Stimulated activated CD4-positive, alpha-beta T cell treated with anti-CD3 and anti-CD28 coated beads, Interleukin-15, amount 100 ng/mL, for 1 hour (primary cell): ENCODE results near the gene STX11.

Source experiments
- DNase-seq, 2 donors: peaks; one replicate each; pipeline ENCODE4 v3.0.0-alpha.2; 2020; ENCODE audit warnings: low read depth in 1 of 2, low spot score in 1 of 2

Gene STX11

GRCh38 chr6:144141470-144141869 lies 8.8 kb upstream of the STX11 start:
- DNase-seq, result no peak

- no peak for DNase-seq
These were observed 7.2 kb upstream of the STX11 start for GRCh38 chr6:144143106-144143505.

- DNase-seq, result no peak
These were observed 6.4 kb upstream of the STX11 start for GRCh38 chr6:144143878-144144277.

- DNase-seq, result no peak
These were observed 5.3 kb upstream of the STX11 start for GRCh38 chr6:144144996-144145395.

- DNase-seq, result no peak
These were observed 4.8 kb upstream of the STX11 start for GRCh38 chr6:144145541-144145940.

GRCh38 chr6:144148886-144149285 lies 1.4 kb upstream of the STX11 start:
- DNase-seq, result no peak

GRCh38 chr6:144149558-144149893 lies 791 bp upstream of the STX11 start:
- no peak for DNase-seq

- peak; percentile 31 to 34 for DNase-seq
These were observed 667 bp downstream of the STX11 start for GRCh38 chr6:144150710-144151657.

- no peak for DNase-seq
These were observed 2.1 kb downstream of the STX11 start for GRCh38 chr6:144152334-144152900.

- DNase-seq, result no peak
These were observed 2.9 kb downstream of the STX11 start for GRCh38 chr6:144153260-144153659.

GRCh38 chr6:144153971-144154370 lies 3.7 kb downstream of the STX11 start:
- no peak for DNase-seq

GRCh38 chr6:144155529-144155928 lies 5.2 kb downstream of the STX11 start:
- no peak for DNase-seq

- DNase-seq, result no peak
These were observed 6.0 kb downstream of the STX11 start for GRCh38 chr6:144156338-144156737.

- no peak for DNase-seq
These were observed 6.7 kb downstream of the STX11 start for GRCh38 chr6:144156991-144157390.

GRCh38 chr6:144158133-144158532 lies 7.8 kb downstream of the STX11 start:
- no peak for DNase-seq

- DNase-seq, result no peak
These were observed 8.9 kb downstream of the STX11 start for GRCh38 chr6:144159223-144159622.

GRCh38 chr6:144159742-144160141 lies 9.4 kb downstream of the STX11 start:
- DNase-seq, result no peak

GRCh38 chr6:144160431-144161005 lies 10.2 kb downstream of the STX11 start:
- no peak for DNase-seq

- no peak for DNase-seq
These were observed 11.7 kb downstream of the STX11 start for GRCh38 chr6:144161975-144162374.

- no peak for DNase-seq
These were observed 12.7 kb downstream of the STX11 start for GRCh38 chr6:144162977-144163376.

- DNase-seq, result no peak
These were observed 15.5 kb downstream of the STX11 start for GRCh38 chr6:144165784-144166183.

- DNase-seq, result no peak
These were observed 19.7 kb downstream of the STX11 start for GRCh38 chr6:144170044-144170443.
